Lower leg skin (tissue), 3 donors: ENCODE results near the gene AGBL5.

ENCODE experiments used
- CTCF ChIP-seq, 3 donors: fragments of 450-650 bp; IDR thresholded peaks; one replicate each; pipeline ENCODE4 v1.5.1; 2016; ENCODE audit warnings: antibody characterized with exemption in 3 of 3, mild to moderate bottlenecking in 3 of 3, moderate library complexity in 2 of 3
- POLR2A ChIP-seq, 2 donors: fragments of 450-650 bp; IDR thresholded peaks; one replicate each; pipeline ENCODE4 v1.6.1; 2016 to 2017; ENCODE audit warnings: antibody characterized with exemption in 2 of 2, mild to moderate bottlenecking in 1 of 2, moderate library complexity in 1 of 2

- TF ChIP-seq CTCF (IDR thresholded peaks at IDR 0.05) (no peak), POLR2A (IDR thresholded peaks at IDR 0.05) (no peak)
Measured at GRCh38 chr2:27009083-27009482, 42.4 kb upstream of the AGBL5 start.
